Mesenchymal stem cell (in vitro differentiated cells and primary cell): ENCODE results near the gene CYRIA.

Experiments
- DNase-seq: peaks from one replicate; pipeline ENCODE4 v3.0.0-alpha.2; 2013
- H2AFZ ChIP-seq: one replicate; pipeline ENCODE4 v1.6.1; 2013; ENCODE audit warnings: low read depth, mild to moderate bottlenecking, control low read depth, inconsistent platforms, low read length, moderate library complexity
- H2AK5ac ChIP-seq: 2 replicates; pipeline ENCODE4 v1.6.1; 2013; ENCODE audit warnings: low read length, moderate library complexity, mild to moderate bottlenecking, inconsistent platforms; ENCODE audit not compliant: severe bottlenecking
- H2BK120ac ChIP-seq: one replicate; pipeline ENCODE4 v1.6.1; 2013; ENCODE audit warnings: low read depth, mild to moderate bottlenecking, inconsistent platforms, low read length, moderate library complexity
- H2BK12ac ChIP-seq, 2 experiments: one replicate each; pipeline ENCODE4 v1.6.1; 2013; ENCODE audit warnings: inconsistent platforms in 2 of 2, low read length in 2 of 2, mild to moderate bottlenecking in 2 of 2, moderate library complexity in 2 of 2, control low read depth in 1 of 2
- H2BK15ac ChIP-seq: one replicate; pipeline ENCODE4 v1.6.1; 2013; ENCODE audit warnings: mild to moderate bottlenecking, low read depth, inconsistent platforms; ENCODE audit not compliant: poor library complexity, severe bottlenecking
- H2BK5ac ChIP-seq: 2 replicates; pipeline ENCODE4 v1.6.1; 2013; ENCODE audit warnings: low read depth, mild to moderate bottlenecking, low read length, control low read depth, inconsistent platforms; ENCODE audit not compliant: poor library complexity, severe bottlenecking
- H3K14ac ChIP-seq, 2 experiments: one replicate each; pipeline ENCODE4 v1.6.1; 2013; ENCODE audit warnings: inconsistent platforms in 2 of 2, low read length in 2 of 2, control low read depth in 1 of 2, mild to moderate bottlenecking in 1 of 2, moderate library complexity in 1 of 2
- H3K18ac ChIP-seq, 2 experiments: one replicate each; pipeline ENCODE4 v1.6.1; 2013; ENCODE audit warnings: inconsistent platforms in 2 of 2, low read length in 2 of 2, control low read depth in 1 of 2, low read depth in 1 of 2, mild to moderate bottlenecking in 1 of 2
- H3K23ac ChIP-seq, 2 experiments: one replicate each; pipeline ENCODE4 v1.6.1; 2013; ENCODE audit warnings: inconsistent platforms in 2 of 2, low read length in 2 of 2, mild to moderate bottlenecking in 2 of 2, moderate library complexity in 2 of 2, control low read depth in 1 of 2
- H3K27ac ChIP-seq: 2 replicates; pipeline ENCODE4 v1.5.1; 2013; ENCODE audit warnings: mild to moderate bottlenecking, moderate library complexity, low read length, control low read depth, inconsistent platforms; ENCODE audit not compliant: poor library complexity, severe bottlenecking
- H3K27me3 ChIP-seq, 2 experiments: 2 replicates each; pipeline versions ENCODE4 v1.6.1 to v1.7.0; 2013; ENCODE audit warnings: low read length in 2 of 2, mild to moderate bottlenecking in 2 of 2, moderate library complexity in 2 of 2, control low read depth in 1 of 2, inconsistent platforms in 1 of 2; ENCODE audit not compliant: control insufficient read depth in 1 of 2, insufficient read depth in 1 of 2
- H3K36me3 ChIP-seq, 2 experiments: 2 replicates each; pipeline versions ENCODE4 v1.6.1 to v1.7.0; 2013; ENCODE audit warnings: low read length in 2 of 2, control low read depth in 1 of 2, inconsistent platforms in 1 of 2, low read depth in 1 of 2, mild to moderate bottlenecking in 1 of 2; ENCODE audit not compliant: insufficient read depth in 2 of 2, control insufficient read depth in 1 of 2
- H3K4ac ChIP-seq, 2 experiments: one replicate each; pipeline ENCODE4 v1.6.1; 2013; ENCODE audit warnings: inconsistent platforms in 2 of 2, low read length in 2 of 2, mild to moderate bottlenecking in 2 of 2, moderate library complexity in 2 of 2, control low read depth in 1 of 2, low read depth in 1 of 2
- H3K4me1 ChIP-seq: 2 replicates; pipeline ENCODE4 v1.6.1; 2013; ENCODE audit warnings: low read depth, low read length, control low read depth; ENCODE audit not compliant: control insufficient read depth, insufficient read depth
- H3K4me2 ChIP-seq: 2 replicates; pipeline ENCODE4 v1.6.1; 2013; ENCODE audit warnings: low read length, mild to moderate bottlenecking, inconsistent platforms; ENCODE audit not compliant: poor library complexity, severe bottlenecking
- H3K4me3 ChIP-seq, 2 experiments: 2 replicates each; pipeline versions ENCODE4 v1.5.1 to v1.7.0; 2013; ENCODE audit warnings: low read length in 2 of 2, mild to moderate bottlenecking in 2 of 2, control low read depth in 1 of 2, low read depth in 1 of 2; ENCODE audit not compliant: insufficient read depth in 1 of 2
- H3K79me1 ChIP-seq: replicated peaks from 2 replicates; pipeline ENCODE4 v1.6.1; 2013; ENCODE audit warnings: mild to moderate bottlenecking, control low read depth, low read length, inconsistent platforms; ENCODE audit not compliant: poor library complexity, severe bottlenecking
- H3K9ac ChIP-seq: 2 replicates; pipeline ENCODE4 v1.7.0; 2013; ENCODE audit warnings: mild to moderate bottlenecking, low read length, moderate library complexity
- H3K9me3 ChIP-seq: 2 replicates; pipeline ENCODE4 v1.7.0; 2013; ENCODE audit warnings: mild to moderate bottlenecking, low read length; ENCODE audit not compliant: control insufficient read depth
- H4K8ac ChIP-seq: one replicate; pipeline ENCODE4 v1.6.1; 2013; ENCODE audit warnings: inconsistent platforms, mild to moderate bottlenecking, low read length, moderate library complexity
- H4K91ac ChIP-seq: one replicate; pipeline ENCODE4 v1.6.1; 2013; ENCODE audit warnings: mild to moderate bottlenecking, low read length, inconsistent platforms
- WGBS: methylation state at CpG from one replicate; pipeline ENCODE4 v1.1.7; 2013; ENCODE audit warnings: mixed read lengths; 5-methylcytosine and 5-hydroxymethylcytosine counted together

CYRIA gene

GRCh38 chr2:16621316-16621715 lies 44.3 kb downstream of the CYRIA start:
- H2BK12ac ChIP-seq, result peak overlapping the region in 1 of 2 experiments; percentile 66
- H3K9ac ChIP-seq, result no peak overlapping the region
- H3K4me3 ChIP-seq, result no peak overlapping the region
- no peak overlapping the region for H2BK120ac ChIP-seq
- no peak overlapping the region for H2BK15ac ChIP-seq
- H3K27ac ChIP-seq, result peak overlapping the region; percentile 85
- no peaks in the 10 kb centered on the region for H3K27me3 ChIP-seq
- no peak overlapping the region for H3K23ac ChIP-seq
- peaks cover 23% of the 10 kb centered on the region for H3K4me1 ChIP-seq
- no peak overlapping the region for H4K8ac ChIP-seq
- no peak overlapping the region for H3K14ac ChIP-seq
- H2AK5ac ChIP-seq, result peak overlapping the region; percentile 77
- H3K4me2 ChIP-seq, result no peak overlapping the region
- H3K79me1 ChIP-seq, result peaks cover 27% of the 10 kb centered on the region
- H2AFZ ChIP-seq, result no peak overlapping the region
- WGBS, result 79% methylated on average over 4 of the region's 4 CpGs
- H3K36me3 ChIP-seq, result peaks cover 24 to 34% of the 10 kb centered on the region in 2 experiments
- H3K9me3 ChIP-seq, result no peaks in the 10 kb centered on the region
- H2BK5ac ChIP-seq, result no peak overlapping the region
- peak; percentile 86 for DNase-seq
- H3K4ac ChIP-seq, result no peak overlapping the region
- peak overlapping the region in 1 of 2 experiments; percentile 93 for H3K18ac ChIP-seq
- no peak overlapping the region for H4K91ac ChIP-seq

- Histone ChIP-seq H3K4me2 (no peak overlapping the region), H4K91ac (peak overlapping the region; percentile 70), H2BK5ac (no peak overlapping the region), H3K36me3 (peaks cover 31 to 34% of the 10 kb centered on the region in 2 experiments), H3K23ac (no peak overlapping the region), H4K8ac (no peak overlapping the region), H3K4me1 (peaks cover 21% of the 10 kb centered on the region), H3K27ac (peak overlapping the region; percentile 11), H3K4ac (peak overlapping the region; percentile 43 to 52), H2BK120ac (peak overlapping the region; percentile 11), H2AK5ac (peak overlapping the region; percentile 76), H3K9me3 (no peaks in the 10 kb centered on the region), H3K14ac (peak overlapping the region in 1 of 2 experiments; percentile 41), H3K9ac (no peak overlapping the region), H3K27me3 (no peaks in the 10 kb centered on the region), H2BK12ac (peak overlapping the region; percentile 58 to 87), H3K4me3 (no peak overlapping the region), H2AFZ (no peak overlapping the region), H3K79me1 (peaks cover 33% of the 10 kb centered on the region), H2BK15ac (peak overlapping the region; percentile 60), H3K18ac (peak overlapping the region; percentile 13 to 58)
- 93% methylated on average over 2 of the region's 2 CpGs for WGBS
- no peak for DNase-seq
These were observed 45.0 kb downstream of the CYRIA start for GRCh38 chr2:16620590-16620989.

GRCh38 chr2:16619576-16620245 lies 45.9 kb downstream of the CYRIA start:
- H2BK5ac ChIP-seq, result no peak overlapping the region
- no peak overlapping the region for H4K8ac ChIP-seq
- no peak overlapping the region for H2AFZ ChIP-seq
- H3K14ac ChIP-seq, result no peak overlapping the region
- no peak overlapping the region for H3K27ac ChIP-seq
- H3K27me3 ChIP-seq, result no peaks in the 10 kb centered on the region
- no peak overlapping the region for H3K23ac ChIP-seq
- no peak overlapping the region for H3K18ac ChIP-seq
- H3K4me3 ChIP-seq, result no peak overlapping the region
- H3K9ac ChIP-seq, result no peak overlapping the region
- 96% methylated on average over 4 of the region's 5 CpGs for WGBS
- H3K4ac ChIP-seq, result no peak overlapping the region
- peak overlapping the region in 1 of 2 experiments; percentile 19 for H2BK12ac ChIP-seq
- no peak for DNase-seq
- no peaks in the 10 kb centered on the region for H3K9me3 ChIP-seq
- H4K91ac ChIP-seq, result no peak overlapping the region
- H2BK15ac ChIP-seq, result no peak overlapping the region
- H3K79me1 ChIP-seq, result peaks cover 38% of the 10 kb centered on the region
- peak overlapping the region; percentile 17 for H2AK5ac ChIP-seq
- H3K4me1 ChIP-seq, result peaks cover 16% of the 10 kb centered on the region
- peaks cover 31 to 34% of the 10 kb centered on the region in 2 experiments for H3K36me3 ChIP-seq
- H3K4me2 ChIP-seq, result no peak overlapping the region
- no peak overlapping the region for H2BK120ac ChIP-seq

GRCh38 chr2:16617282-16618266 lies 48.1 kb downstream of the CYRIA start:
- H3K27ac ChIP-seq, result no peak overlapping the region
- no peak overlapping the region for H2BK15ac ChIP-seq
- no peak overlapping the region for H3K4ac ChIP-seq
- peak overlapping the region in 1 of 2 experiments; percentile 51 for H2BK12ac ChIP-seq
- no peak overlapping the region for H2AFZ ChIP-seq
- H3K4me2 ChIP-seq, result no peak overlapping the region
- H3K9ac ChIP-seq, result peak overlapping the region; percentile 40
- H3K18ac ChIP-seq, result peak overlapping the region; percentile 12 to 73
- peaks cover 24 to 34% of the 10 kb centered on the region in 2 experiments for H3K36me3 ChIP-seq
- no peak overlapping the region for H2BK120ac ChIP-seq
- H4K91ac ChIP-seq, result peak overlapping the region; percentile 3
- peak overlapping the region; percentile 2 for H4K8ac ChIP-seq
- H3K27me3 ChIP-seq, result no peaks in the 10 kb centered on the region
- no peak overlapping the region for H3K4me3 ChIP-seq
- DNase-seq, result peak; percentile 57
- 63% methylated on average over 6 of the region's 8 CpGs for WGBS
- peaks cover 18% of the 10 kb centered on the region for H3K4me1 ChIP-seq
- H3K14ac ChIP-seq, result no peak overlapping the region
- peak overlapping the region; percentile 58 for H2AK5ac ChIP-seq
- peaks cover 45% of the 10 kb centered on the region for H3K79me1 ChIP-seq
- no peak overlapping the region for H3K23ac ChIP-seq
- H2BK5ac ChIP-seq, result no peak overlapping the region
- no peaks in the 10 kb centered on the region for H3K9me3 ChIP-seq
